GM12878 (cell line): ENCODE data around the gene RIT2.

Source experiments
- EP300 ChIP-seq, 2 experiments: fragments of 150-350 bp in 1 of 2; IDR thresholded peaks; 2 replicates each; pipeline ENCODE4 v1.6.1; 2011 to 2012; ENCODE audit warnings: low read depth in 2 of 2, low read length in 2 of 2, borderline replicate concordance in 1 of 2, improper control_type of control experiment in 1 of 2, inconsistent platforms in 1 of 2; ENCODE audit not compliant: control insufficient read depth in 1 of 2
- STAT1 ChIP-seq: fragments of 450-650 bp; conservative IDR thresholded peaks from 2 replicates; pipeline ENCODE4 v1.6.1; 2014; ENCODE audit warnings: antibody characterized with exemption, mild to moderate bottlenecking
- TF ChIP-seq, protein P1 (sequence below): IDR thresholded peaks from 2 replicates; pipeline ENCODE4 v1.6.1; 2012; ENCODE audit warnings: mild to moderate bottlenecking, low read depth, low read length
- TF ChIP-seq, protein P2 (sequence below), 3 experiments: IDR thresholded peaks in 2 of 3; conservative IDR thresholded peaks in 1 of 3; 2 replicates each; pipeline ENCODE4 v1.5.1; 2011; ENCODE audit warnings: low read depth in 3 of 3, low read length in 3 of 3, mild to moderate bottlenecking in 3 of 3, control low read depth in 2 of 3, moderate library complexity in 2 of 3, inconsistent platforms in 1 of 3, mixed read lengths in 1 of 3; ENCODE audit not compliant: control insufficient read depth in 2 of 3, insufficient read depth in 1 of 3; ENCODE audit errors: extremely low read depth in 1 of 3
- TF ChIP-seq, protein P3 (sequence below): IDR thresholded peaks from 2 replicates; pipeline ENCODE4 v1.6.1; 2011; ENCODE audit warnings: low read depth, low read length, improper control_type of control experiment, borderline replicate concordance

DNA sequence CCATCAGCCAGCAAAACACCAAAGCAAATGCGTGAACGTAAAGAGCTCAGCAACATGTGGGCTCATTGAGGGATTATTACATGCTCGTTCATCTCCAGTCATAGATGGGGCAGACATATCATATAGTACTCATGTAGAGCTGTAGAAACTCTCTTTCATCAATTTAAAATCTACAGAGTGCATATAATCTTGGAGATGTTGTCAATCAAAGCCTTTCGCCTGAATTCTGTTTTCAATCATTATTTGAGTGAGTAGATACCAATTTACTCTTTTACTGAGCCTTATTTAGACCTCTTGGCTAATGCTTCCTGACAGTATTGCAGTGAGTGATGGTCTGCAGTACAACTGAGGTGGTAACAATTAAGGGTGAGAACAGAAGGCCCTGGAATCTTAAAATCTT is 7.0 kb downstream of the RIT2 start:
- TF ChIP-seq, protein P1, sequence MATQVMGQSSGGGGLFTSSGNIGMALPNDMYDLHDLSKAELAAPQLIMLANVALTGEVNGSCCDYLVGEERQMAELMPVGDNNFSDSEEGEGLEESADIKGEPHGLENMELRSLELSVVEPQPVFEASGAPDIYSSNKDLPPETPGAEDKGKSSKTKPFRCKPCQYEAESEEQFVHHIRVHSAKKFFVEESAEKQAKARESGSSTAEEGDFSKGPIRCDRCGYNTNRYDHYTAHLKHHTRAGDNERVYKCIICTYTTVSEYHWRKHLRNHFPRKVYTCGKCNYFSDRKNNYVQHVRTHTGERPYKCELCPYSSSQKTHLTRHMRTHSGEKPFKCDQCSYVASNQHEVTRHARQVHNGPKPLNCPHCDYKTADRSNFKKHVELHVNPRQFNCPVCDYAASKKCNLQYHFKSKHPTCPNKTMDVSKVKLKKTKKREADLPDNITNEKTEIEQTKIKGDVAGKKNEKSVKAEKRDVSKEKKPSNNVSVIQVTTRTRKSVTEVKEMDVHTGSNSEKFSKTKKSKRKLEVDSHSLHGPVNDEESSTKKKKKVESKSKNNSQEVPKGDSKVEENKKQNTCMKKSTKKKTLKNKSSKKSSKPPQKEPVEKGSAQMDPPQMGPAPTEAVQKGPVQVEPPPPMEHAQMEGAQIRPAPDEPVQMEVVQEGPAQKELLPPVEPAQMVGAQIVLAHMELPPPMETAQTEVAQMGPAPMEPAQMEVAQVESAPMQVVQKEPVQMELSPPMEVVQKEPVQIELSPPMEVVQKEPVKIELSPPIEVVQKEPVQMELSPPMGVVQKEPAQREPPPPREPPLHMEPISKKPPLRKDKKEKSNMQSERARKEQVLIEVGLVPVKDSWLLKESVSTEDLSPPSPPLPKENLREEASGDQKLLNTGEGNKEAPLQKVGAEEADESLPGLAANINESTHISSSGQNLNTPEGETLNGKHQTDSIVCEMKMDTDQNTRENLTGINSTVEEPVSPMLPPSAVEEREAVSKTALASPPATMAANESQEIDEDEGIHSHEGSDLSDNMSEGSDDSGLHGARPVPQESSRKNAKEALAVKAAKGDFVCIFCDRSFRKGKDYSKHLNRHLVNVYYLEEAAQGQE: no peak
- TF ChIP-seq EP300 (IDR thresholded peaks at IDR 0.05; ENCODE audit: borderline replicate concordance in 1 of 2, control insufficient read depth in 1 of 2, low read depth in 2 of 2, low read length in 2 of 2) (no peak), STAT1 (no peak)
- TF ChIP-seq, protein P2, sequence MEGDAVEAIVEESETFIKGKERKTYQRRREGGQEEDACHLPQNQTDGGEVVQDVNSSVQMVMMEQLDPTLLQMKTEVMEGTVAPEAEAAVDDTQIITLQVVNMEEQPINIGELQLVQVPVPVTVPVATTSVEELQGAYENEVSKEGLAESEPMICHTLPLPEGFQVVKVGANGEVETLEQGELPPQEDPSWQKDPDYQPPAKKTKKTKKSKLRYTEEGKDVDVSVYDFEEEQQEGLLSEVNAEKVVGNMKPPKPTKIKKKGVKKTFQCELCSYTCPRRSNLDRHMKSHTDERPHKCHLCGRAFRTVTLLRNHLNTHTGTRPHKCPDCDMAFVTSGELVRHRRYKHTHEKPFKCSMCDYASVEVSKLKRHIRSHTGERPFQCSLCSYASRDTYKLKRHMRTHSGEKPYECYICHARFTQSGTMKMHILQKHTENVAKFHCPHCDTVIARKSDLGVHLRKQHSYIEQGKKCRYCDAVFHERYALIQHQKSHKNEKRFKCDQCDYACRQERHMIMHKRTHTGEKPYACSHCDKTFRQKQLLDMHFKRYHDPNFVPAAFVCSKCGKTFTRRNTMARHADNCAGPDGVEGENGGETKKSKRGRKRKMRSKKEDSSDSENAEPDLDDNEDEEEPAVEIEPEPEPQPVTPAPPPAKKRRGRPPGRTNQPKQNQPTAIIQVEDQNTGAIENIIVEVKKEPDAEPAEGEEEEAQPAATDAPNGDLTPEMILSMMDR (IDR thresholded peaks at IDR 0.05 in 2 of 3, conservative IDR thresholded peaks at IDR 0.05 in 1 of 3; ENCODE audit: control insufficient read depth in 2 of 3, extremely low read depth in 1 of 3, insufficient read depth in 1 of 3, low read depth in 3 of 3, low read length in 3 of 3): no peak
- TF ChIP-seq, protein P3, sequence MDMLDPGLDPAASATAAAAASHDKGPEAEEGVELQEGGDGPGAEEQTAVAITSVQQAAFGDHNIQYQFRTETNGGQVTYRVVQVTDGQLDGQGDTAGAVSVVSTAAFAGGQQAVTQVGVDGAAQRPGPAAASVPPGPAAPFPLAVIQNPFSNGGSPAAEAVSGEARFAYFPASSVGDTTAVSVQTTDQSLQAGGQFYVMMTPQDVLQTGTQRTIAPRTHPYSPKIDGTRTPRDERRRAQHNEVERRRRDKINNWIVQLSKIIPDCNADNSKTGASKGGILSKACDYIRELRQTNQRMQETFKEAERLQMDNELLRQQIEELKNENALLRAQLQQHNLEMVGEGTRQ: no peak
